NAMALWA (cell line): ENCODE measurements around the gene SZT2.

Source experiments
- DNase-seq: peaks from one replicate; pipeline ENCODE4 v3.0.0-alpha.2; 2015; ENCODE audit warnings: low spot score

Gene SZT2

GRCh38 chr1:43389326-43390313 lies at the start of gene SZT2, which contains the start of gene MED8:
TSS of gene SZT2 (plus strand) at chr1:43389899. CDS start at chr1:43389969, 70 bp downstream.
TSS of gene MED8 (minus strand) at chr1:43389800. CDS start at chr1:43389764, 36 bp downstream.
- DNase-seq, result peak; percentile 93

- DNase-seq, result no peak
These were observed 49.1 kb upstream of the SZT2 start for GRCh38 chr1:43340559-43340958.

GRCh38 chr1:43344267-43344850 lies 45.3 kb upstream of the SZT2 start:
- DNase-seq, result no peak

- DNase-seq, result no peak
These were observed 44.6 kb upstream of the SZT2 start for GRCh38 chr1:43345120-43345519.

- DNase-seq, result no peak
These were observed 43.1 kb upstream of the SZT2 start for GRCh38 chr1:43346636-43347035.

GRCh38 chr1:43348343-43348808 lies 41.3 kb upstream of the SZT2 start:
- DNase-seq, result no peak

- peak; percentile 57 for DNase-seq
These were observed 40.7 kb upstream of the SZT2 start for GRCh38 chr1:43348809-43349593.

- no peak for DNase-seq
These were observed 39.9 kb upstream of the SZT2 start for GRCh38 chr1:43349594-43350306.

- DNase-seq, result no peak
These were observed 38.7 kb upstream of the SZT2 start for GRCh38 chr1:43350976-43351375.

GRCh38 chr1:43351421-43352350 lies 38.0 kb upstream of the SZT2 start:
- no peak for DNase-seq

GRCh38 chr1:43352351-43352705 lies 37.4 kb upstream of the SZT2 start:
- no peak for DNase-seq

GRCh38 chr1:43352881-43353280 lies 36.8 kb upstream of the SZT2 start:
- no peak for DNase-seq

GRCh38 chr1:43354471-43354870 lies 35.2 kb upstream of the SZT2 start:
- DNase-seq, result no peak

- DNase-seq, result no peak
These were observed 34.8 kb upstream of the SZT2 start for GRCh38 chr1:43354936-43355335.

GRCh38 chr1:43357251-43357650 lies 32.4 kb upstream of the SZT2 start:
- no peak for DNase-seq

- DNase-seq, result peak; percentile 69
These were observed 31.5 kb upstream of the SZT2 start for GRCh38 chr1:43358121-43358745.

GRCh38 chr1:43358746-43359693 lies 30.7 kb upstream of the SZT2 start, which contains the start of gene CDC20:
TSS of gene CDC20 (plus strand) at chr1:43358981. CDS start at chr1:43359216, 235 bp downstream.
- peak; percentile 99 for DNase-seq

- DNase-seq, result no peak
These were observed 30.0 kb upstream of the SZT2 start for GRCh38 chr1:43359696-43360095.

GRCh38 chr1:43360616-43361015 lies 29.1 kb upstream of the SZT2 start:
- DNase-seq, result no peak
